ENCODE results near the gene TRIM71. TPM values are rescaled to one million over a fixed set of nuclear protein-coding genes. Genes with fewer than 3 reads are reported as not detected.

Gene TRIM71
- total RNA-seq, 4 donors from 2014 or later: 0.48 TPM; not detected in 3

DNA sequence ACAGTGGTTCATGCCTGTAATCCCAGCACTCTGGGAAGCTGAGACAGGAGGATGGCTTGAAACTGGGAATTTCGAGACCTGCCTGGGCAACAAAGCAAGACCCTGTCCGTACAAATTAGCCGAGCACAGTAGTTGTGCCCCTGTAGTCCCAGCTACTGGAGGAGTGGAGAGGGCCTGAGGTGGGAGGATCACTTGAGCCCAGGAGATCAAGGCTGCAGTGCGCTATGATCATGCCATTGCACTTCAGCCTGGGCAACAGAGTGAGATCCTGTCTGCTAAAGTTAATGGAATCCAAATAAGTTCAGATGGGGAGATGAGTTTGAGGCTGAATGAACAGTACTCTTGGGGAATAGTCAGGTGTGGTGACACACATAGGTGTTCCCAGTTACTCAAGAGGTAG, 14.4 kb downstream of the TRIM71 start:
- H3K27me3 ChIP-seq: peaks cover 0 to 8% of the 10 kb centered on the region in 2 donors
- H3K4me1 ChIP-seq: no peaks in the 10 kb centered on the region
- no peak overlapping the region for H3K27ac ChIP-seq
- no peak for TF ChIP-seq POLR2A (IDR thresholded peaks at IDR 0.05)
- no peak for DNase-seq
- intact Hi-C loops (cut with DNase I; ENCODE audit: low total_unique reads): no loop called here
- H3K36me3 ChIP-seq: no peaks in the 10 kb centered on the region
- no peak overlapping the region for H3K4me3 ChIP-seq
- no peaks in the 10 kb centered on the region for H3K9me3 ChIP-seq

DNA sequence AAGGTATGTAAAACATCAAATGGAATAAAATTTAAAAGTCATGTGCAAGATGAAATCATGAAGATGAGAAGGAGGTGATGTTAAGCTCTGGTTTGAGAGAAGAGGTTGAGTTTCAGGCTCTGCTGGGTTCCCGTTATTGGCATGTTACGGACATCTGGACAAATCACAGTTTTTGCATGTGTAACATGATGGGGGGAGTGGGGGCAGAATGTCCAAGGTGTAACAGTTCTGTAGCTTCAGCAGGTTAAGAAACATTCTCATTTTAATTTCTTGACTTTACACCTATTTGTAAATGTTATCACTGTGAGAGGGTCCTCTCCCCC, 17.2 kb downstream of the TRIM71 start:
- TF ChIP-seq POLR2A (IDR thresholded peaks at IDR 0.05): no peak
- TF ChIP-seq, protein P1, sequence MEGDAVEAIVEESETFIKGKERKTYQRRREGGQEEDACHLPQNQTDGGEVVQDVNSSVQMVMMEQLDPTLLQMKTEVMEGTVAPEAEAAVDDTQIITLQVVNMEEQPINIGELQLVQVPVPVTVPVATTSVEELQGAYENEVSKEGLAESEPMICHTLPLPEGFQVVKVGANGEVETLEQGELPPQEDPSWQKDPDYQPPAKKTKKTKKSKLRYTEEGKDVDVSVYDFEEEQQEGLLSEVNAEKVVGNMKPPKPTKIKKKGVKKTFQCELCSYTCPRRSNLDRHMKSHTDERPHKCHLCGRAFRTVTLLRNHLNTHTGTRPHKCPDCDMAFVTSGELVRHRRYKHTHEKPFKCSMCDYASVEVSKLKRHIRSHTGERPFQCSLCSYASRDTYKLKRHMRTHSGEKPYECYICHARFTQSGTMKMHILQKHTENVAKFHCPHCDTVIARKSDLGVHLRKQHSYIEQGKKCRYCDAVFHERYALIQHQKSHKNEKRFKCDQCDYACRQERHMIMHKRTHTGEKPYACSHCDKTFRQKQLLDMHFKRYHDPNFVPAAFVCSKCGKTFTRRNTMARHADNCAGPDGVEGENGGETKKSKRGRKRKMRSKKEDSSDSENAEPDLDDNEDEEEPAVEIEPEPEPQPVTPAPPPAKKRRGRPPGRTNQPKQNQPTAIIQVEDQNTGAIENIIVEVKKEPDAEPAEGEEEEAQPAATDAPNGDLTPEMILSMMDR (IDR thresholded peaks at IDR 0.05): no peak
- Histone ChIP-seq H3K9me3 (no peaks in the 10 kb centered on the region), H3K27ac (no peak overlapping the region), H3K4me1 (no peaks in the 10 kb centered on the region), H3K4me3 (no peak overlapping the region), H3K27me3 (peaks cover 0 to 8% of the 10 kb centered on the region in 2 donors), H3K36me3 (no peaks in the 10 kb centered on the region)
- intact Hi-C loops (cut with DNase I; ENCODE audit: low total_unique reads): no loop called here
- DNase-seq: no peak

DNA sequence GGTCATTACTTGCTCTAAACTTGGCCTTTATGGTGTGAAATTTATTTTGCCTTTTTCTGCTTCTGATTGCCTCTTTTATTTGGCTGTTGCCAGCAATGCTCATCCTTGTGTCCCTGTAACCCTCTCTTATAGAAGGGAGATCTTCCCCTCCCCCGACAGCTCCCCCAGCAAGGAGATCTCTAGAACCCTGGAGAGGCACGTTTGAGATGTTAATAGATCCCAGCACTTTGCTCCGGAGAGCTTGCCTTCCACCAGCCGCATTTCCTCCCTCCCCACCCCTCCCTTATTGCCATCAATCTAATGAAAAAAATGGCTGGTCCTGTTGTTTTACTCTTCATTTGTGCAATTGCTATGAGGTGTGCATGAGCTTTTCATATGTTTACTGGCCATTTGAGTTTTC, 18.2 kb downstream of the TRIM71 start:
- Histone ChIP-seq H3K4me3 (no peak overlapping the region), H3K36me3 (no peaks in the 10 kb centered on the region), H3K27me3 (peaks cover 0 to 8% of the 10 kb centered on the region in 2 donors), H3K27ac (no peak overlapping the region), H3K9me3 (no peaks in the 10 kb centered on the region), H3K4me1 (no peaks in the 10 kb centered on the region)
- TF ChIP-seq, protein P1 (IDR thresholded peaks at IDR 0.05): no peak
- no peak for TF ChIP-seq POLR2A (IDR thresholded peaks at IDR 0.05)
- no peak for DNase-seq
- intact Hi-C loops (cut with DNase I; ENCODE audit: low total_unique reads): no loop called here

DNA sequence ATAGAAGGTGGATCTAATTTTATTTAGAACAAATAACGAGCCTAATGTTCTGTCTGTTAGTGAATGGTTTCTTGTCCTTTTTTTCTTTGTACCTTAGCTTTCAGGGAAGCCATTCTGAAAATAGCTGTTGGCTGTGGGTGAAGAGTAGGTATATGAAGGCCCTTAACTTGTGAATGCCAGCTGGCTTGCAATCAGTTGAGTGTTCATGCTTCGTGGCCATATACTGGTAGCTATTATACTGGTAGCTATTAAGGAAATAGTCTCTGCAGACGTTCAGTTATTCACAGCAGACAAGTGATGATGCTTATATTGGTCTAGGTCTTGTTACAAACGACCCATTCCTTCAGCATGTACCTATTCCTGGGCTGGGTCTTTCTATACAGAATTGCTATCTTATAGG, 18.8 kb downstream of the TRIM71 start:
- Histone ChIP-seq H3K9me3 (no peaks in the 10 kb centered on the region), H3K27me3 (peaks cover 0 to 8% of the 10 kb centered on the region in 2 donors), H3K4me3 (no peak overlapping the region), H3K27ac (no peak overlapping the region), H3K36me3 (no peaks in the 10 kb centered on the region), H3K4me1 (no peaks in the 10 kb centered on the region)
- no peak for DNase-seq
- intact Hi-C loops (cut with DNase I; ENCODE audit: low total_unique reads): no loop called here
- no peak for TF ChIP-seq POLR2A (IDR thresholded peaks at IDR 0.05)

DNA sequence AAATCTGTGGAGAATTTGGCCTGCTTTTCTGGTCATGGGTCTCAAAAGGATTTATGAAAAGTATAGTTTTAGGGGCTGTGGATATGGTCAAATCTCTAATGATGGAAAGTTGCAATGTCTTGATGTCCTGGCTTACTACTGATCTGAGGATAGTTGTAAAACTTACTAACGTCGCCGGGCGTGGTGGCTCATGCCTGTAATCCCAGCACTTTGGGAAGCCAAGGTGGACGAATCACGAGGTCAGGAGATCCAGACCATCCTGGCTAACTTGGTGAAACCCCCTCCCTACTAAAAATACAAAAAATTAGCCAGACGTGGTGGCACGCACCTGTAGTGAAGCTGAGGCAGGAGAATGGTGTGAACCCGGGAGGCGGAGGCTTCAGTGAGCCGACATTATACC, 19.6 kb downstream of the TRIM71 start:
- Histone ChIP-seq H3K27me3 (peaks cover 0 to 8% of the 10 kb centered on the region in 2 donors), H3K4me1 (no peaks in the 10 kb centered on the region), H3K36me3 (no peaks in the 10 kb centered on the region), H3K4me3 (no peak overlapping the region), H3K9me3 (no peaks in the 10 kb centered on the region), H3K27ac (no peak overlapping the region)
- TF ChIP-seq, protein P1 (IDR thresholded peaks at IDR 0.05): no peak
- no peak for TF ChIP-seq POLR2A (IDR thresholded peaks at IDR 0.05)
- intact Hi-C loops (cut with DNase I; ENCODE audit: low total_unique reads): no loop called here
- no peak for DNase-seq

DNA sequence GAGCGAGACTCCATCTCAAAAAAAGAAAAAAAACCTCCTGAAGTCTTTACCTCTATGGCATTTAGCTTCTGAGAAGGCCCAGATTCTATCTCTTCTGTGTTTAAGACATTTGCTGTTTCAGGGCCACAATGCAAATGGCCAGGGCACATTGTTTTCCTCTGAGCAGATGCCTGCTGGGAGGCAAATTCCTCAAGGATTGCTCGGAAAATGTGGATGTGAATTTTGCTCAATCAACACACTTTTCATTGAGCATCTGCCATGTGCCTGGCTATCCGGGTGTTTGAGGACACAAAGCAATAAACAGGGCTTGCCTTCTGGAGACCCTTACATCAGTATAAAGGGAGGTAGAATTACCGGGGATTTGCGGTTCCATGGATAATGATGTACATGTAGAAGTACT, 20.0 kb downstream of the TRIM71 start:
- intact Hi-C loops (cut with DNase I; ENCODE audit: low total_unique reads): no loop called here

More for the DNA sequence above, 20.0 kb downstream of the TRIM71 start:
- H3K9me3 ChIP-seq: no peaks in the 10 kb centered on the region
- DNase-seq: no peak
- H3K27me3 ChIP-seq: peaks cover 0 to 8% of the 10 kb centered on the region in 2 donors
- no peak overlapping the region for H3K27ac ChIP-seq
- no peak for TF ChIP-seq POLR2A (IDR thresholded peaks at IDR 0.05)
- TF ChIP-seq, protein P1 (IDR thresholded peaks at IDR 0.05): no peak
- H3K4me1 ChIP-seq: no peaks in the 10 kb centered on the region
- no peak overlapping the region for H3K4me3 ChIP-seq
- no peaks in the 10 kb centered on the region for H3K36me3 ChIP-seq
